Endothelial cell of umbilical vein (primary cell): ENCODE measurements around the gene APMAP. TPM values are rescaled to one million over a fixed set of nuclear protein-coding genes. Genes with fewer than 3 reads are reported as not detected.

Source experiments
- BruUV-seq: library from RNA; stranded (reverse); fragments of 400-500 nt; replicated peaks from 2 replicates; lab custom pipeline; 2021; lab: Mats Ljungman, UMichigan
- CTCF ChIA-PET: fragments of 300-600, 350-600 bp; sonication (Branson Sonifier 250); formaldehyde crosslinking; loops from one replicate; lab custom pipeline; 2021; ENCODE audit warnings: antibody characterized with exemption, inconsistent platforms; lab: Charles Lee
- POLR2A ChIA-PET: fragments of 300-600, 350-600 bp; sonication (Branson Sonifier 250); formaldehyde crosslinking; loops from one replicate; lab custom pipeline; 2021; ENCODE audit warnings: antibody characterized with exemption, inconsistent platforms; lab: Charles Lee
- DNase-seq: peaks from one replicate; pipeline ENCODE4 v3.0.0-alpha.2; 2011; ENCODE audit warnings: low read depth, low spot score
- FAIRE-seq: peaks from 2 replicates; lab custom pipeline; 2011; peaks lifted over from hg19 to GRCh38; lab: Jason Lieb, UNC
- H2AFZ ChIP-seq: 2 replicates; pipeline ENCODE4 v1.6.0; 2012; ENCODE audit warnings: low read depth, low read length, control low read depth, inconsistent platforms
- H3K27ac ChIP-seq: 2 replicates; pipeline ENCODE4 v1.5.1; 2011; ENCODE audit warnings: low read depth, mild to moderate bottlenecking, control low read depth, low read length, moderate library complexity; ENCODE audit not compliant: insufficient read depth
- H3K27me3 ChIP-seq, 2 experiments: 2 replicates each; pipeline versions ENCODE4 v1.6.0 to v1.6.1; 2011; ENCODE audit warnings: low read length in 2 of 2, mixed read lengths in 1 of 2; ENCODE audit not compliant: control insufficient read depth in 2 of 2, insufficient read depth in 2 of 2
- H3K36me3 ChIP-seq, 2 experiments: 2 replicates in 1 of 2; 3 replicates in 1 of 2; pipeline ENCODE4 v1.5.1; 2011; ENCODE audit warnings: low read length in 2 of 2, mild to moderate bottlenecking in 1 of 2, moderate library complexity in 1 of 2; ENCODE audit not compliant: control insufficient read depth in 2 of 2, insufficient read depth in 2 of 2; ENCODE audit errors: extremely low read depth in 1 of 2
- H3K4me1 ChIP-seq: 3 replicates; pipeline ENCODE4 v1.5.1; 2011; ENCODE audit warnings: mild to moderate bottlenecking, low read length; ENCODE audit not compliant: control insufficient read depth, insufficient read depth; ENCODE audit errors: extremely low read depth
- H3K4me2 ChIP-seq: 2 replicates; pipeline ENCODE4 v1.6.1; 2011; ENCODE audit warnings: low read length, control low read depth, mixed read lengths; ENCODE audit not compliant: insufficient read depth
- H3K4me3 ChIP-seq, 3 experiments: fragments of 200-600 bp in 1 of 3; sonication (generic), shearing (Covaris generic) in 1 of 3; replicated peaks in 1 of 3; 2 replicates each; pipeline ENCODE4 v1.5.1; 2011 to 2016; ENCODE audit warnings: control low read depth in 3 of 3, low read length in 3 of 3, mild to moderate bottlenecking in 2 of 3, inconsistent platforms in 1 of 3, low read depth in 1 of 3, moderate library complexity in 1 of 3; ENCODE audit not compliant: insufficient read depth in 1 of 3
- H3K79me2 ChIP-seq: 2 replicates; pipeline ENCODE4 v1.6.0; 2012; ENCODE audit warnings: low read length, inconsistent platforms; ENCODE audit not compliant: control insufficient read depth, insufficient read depth
- H3K9ac ChIP-seq: replicated peaks from 2 replicates; pipeline ENCODE3; 2011; ENCODE audit warnings: low read length, control low read depth; ENCODE audit not compliant: insufficient read depth; ENCODE audit errors: extremely low read depth
- H3K9me1 ChIP-seq: replicated peaks from 3 replicates; pipeline ENCODE4 v1.6.0; 2011; ENCODE audit warnings: mild to moderate bottlenecking, low read length; ENCODE audit not compliant: control insufficient read depth, insufficient read depth; ENCODE audit errors: extremely low read depth
- H3K9me3 ChIP-seq: replicated peaks from 2 replicates; pipeline ENCODE4 v1.5.1; 2012; ENCODE audit warnings: low read length, inconsistent platforms; ENCODE audit not compliant: control insufficient read depth, insufficient read depth
- H4K20me1 ChIP-seq: replicated peaks from 2 replicates; pipeline ENCODE3; 2011; ENCODE audit warnings: mild to moderate bottlenecking, low read length; ENCODE audit not compliant: control insufficient read depth, insufficient read depth; ENCODE audit errors: extremely low read depth
- FOS ChIP-seq: IDR thresholded peaks from 2 replicates; pipeline ENCODE4 v1.6.1; 2011; ENCODE audit warnings: mild to moderate bottlenecking, low read length, moderate library complexity, borderline replicate concordance; ENCODE audit not compliant: insufficient read depth
- JUN ChIP-seq: IDR thresholded peaks from 2 replicates; pipeline ENCODE4 v1.6.1; 2011; ENCODE audit warnings: borderline replicate concordance, low read depth; ENCODE audit not compliant: insufficient read length, insufficient read depth
- MYC ChIP-seq: IDR thresholded peaks from one replicate; pipeline ENCODE4 v1.6.1; 2011; ENCODE audit warnings: mild to moderate bottlenecking, low read depth, low read length
- POLR2AphosphoS5 ChIP-seq: IDR thresholded peaks from 2 replicates; pipeline ENCODE4 v1.6.1; 2012; ENCODE audit warnings: low read depth, mild to moderate bottlenecking, control low read depth, low read length, moderate library complexity; ENCODE audit not compliant: insufficient read depth
- dilution Hi-C: fragments of 300-500 bp; cut with MboI; formaldehyde crosslinking; loops from one replicate; pipeline ENCODE4 v1.15.0; 2019; ENCODE audit warnings: low sequenced_read_pairs; ENCODE audit not compliant: extremely low pct_ligation_motif_present
- intact Hi-C: fragments of 100-400 bp; cut with micrococcal nuclease; formaldehyde crosslinking; loops from one replicate; pipeline ENCODE4 v1.10.0; 2022
- polyA plus RNA-seq, 4 experiments: library from polyadenylated mRNA; depleted of rRNA in 3 of 4; stranded (reverse) in 3 of 4; unstranded in 1 of 4; fragments of >200 nt; gene quantifications; 2 replicates each; pipeline versions ENCODE4 v1.2.1 to v1.2.3, GENCODE V29; 2011 to 2012; ENCODE audit warnings: missing spikeins in 1 of 4
- total RNA-seq: library from RNA; stranded (reverse); gene quantifications from 2 replicates; pipeline ENCODE4 v1.2.3, GENCODE V29; 2021

APMAP gene
- total and polyA plus RNA-seq, 2 donors (not counting 3 experiments of a cell fraction or from before 2014, with no cell fraction given), result 80.7 to 110 TPM

GRCh38 chr20:25032065-25032477 is 39.5 kb upstream of the APMAP start:
- H3K4me3 ChIP-seq, result no peak overlapping the region
- no peak for DNase-seq
- no peak for TF ChIP-seq JUN
- no peak for TF ChIP-seq FOS
- TF ChIP-seq MYC, result no peak
- dilution Hi-C loops (no loop called here), intact Hi-C loops (no loop called here)
- POLR2A ChIA-PET, result interaction anchor here (0.5 kb wide), 1 partner anchor 9 kb away, joined by 3 read pairs; no protein-coding TSS in a partner anchor
- no peak overlapping the region for H3K27ac ChIP-seq
- no peak overlapping the region for H2AFZ ChIP-seq
- no peaks in the 10 kb centered on the region for H3K79me2 ChIP-seq
- CTCF ChIA-PET, result no interaction called here
- H3K4me1 ChIP-seq, result peaks cover 8% of the 10 kb centered on the region
- H4K20me1 ChIP-seq, result no peaks in the 10 kb centered on the region
- H3K9me3 ChIP-seq, result no peaks in the 10 kb centered on the region
- BruUV-seq, result no TSS peak
- H3K27me3 ChIP-seq, result no peaks in the 10 kb centered on the region
- no peak overlapping the region for H3K4me2 ChIP-seq
- H3K36me3 ChIP-seq, result no peaks in the 10 kb centered on the region
- no peak for FAIRE-seq
- no peak overlapping the region for H3K9ac ChIP-seq
- no peaks in the 10 kb centered on the region for H3K9me1 ChIP-seq

DNA sequence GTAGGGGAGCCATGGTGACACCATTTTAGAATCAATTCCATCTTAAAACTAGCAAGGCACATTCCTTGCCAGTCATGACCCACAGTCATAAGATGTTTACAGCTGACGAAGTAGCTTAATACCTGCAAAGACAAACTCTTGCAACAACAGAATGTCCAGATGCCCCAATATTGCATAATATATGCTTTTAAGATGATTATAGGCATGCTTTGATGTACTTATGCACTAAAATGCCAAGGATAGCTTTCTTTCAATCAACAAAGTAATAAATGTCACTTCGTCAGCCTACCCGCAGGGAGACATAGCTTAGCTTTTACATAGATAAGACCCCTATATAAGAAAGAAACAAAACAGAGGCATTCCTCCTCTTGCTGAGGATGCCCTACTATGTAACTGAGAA is 38.7 kb upstream of the APMAP start:
- H4K20me1 ChIP-seq, result no peaks in the 10 kb centered on the region
- POLR2A ChIA-PET, result no interaction called here
- no TSS peak for BruUV-seq
- no peak overlapping the region for H3K9ac ChIP-seq
- dilution Hi-C loops (no loop called here), intact Hi-C loops (no loop called here)
- CTCF ChIA-PET, result no interaction called here
- H3K36me3 ChIP-seq, result no peaks in the 10 kb centered on the region
- H3K4me3 ChIP-seq, result no peak overlapping the region
- H3K27ac ChIP-seq, result no peak overlapping the region
- peaks cover 6% of the 10 kb centered on the region for H3K4me1 ChIP-seq
- no peaks in the 10 kb centered on the region for H3K79me2 ChIP-seq
- H3K9me3 ChIP-seq, result no peaks in the 10 kb centered on the region
- DNase-seq (no peak), FAIRE-seq (no peak)
- TF ChIP-seq JUN (no peak), POLR2AphosphoS5 (no peak)
- no peak overlapping the region for H2AFZ ChIP-seq
- no peak overlapping the region for H3K4me2 ChIP-seq
- no peaks in the 10 kb centered on the region for H3K27me3 ChIP-seq
- H3K9me1 ChIP-seq, result no peaks in the 10 kb centered on the region
